Measurements from ENCODE around the gene HDAC10.

Gene HDAC10

GRCh38 chr22:50197856-50198623, 53.0 kb downstream of the HDAC10 start:
- no peak for DNase-seq

DNA sequence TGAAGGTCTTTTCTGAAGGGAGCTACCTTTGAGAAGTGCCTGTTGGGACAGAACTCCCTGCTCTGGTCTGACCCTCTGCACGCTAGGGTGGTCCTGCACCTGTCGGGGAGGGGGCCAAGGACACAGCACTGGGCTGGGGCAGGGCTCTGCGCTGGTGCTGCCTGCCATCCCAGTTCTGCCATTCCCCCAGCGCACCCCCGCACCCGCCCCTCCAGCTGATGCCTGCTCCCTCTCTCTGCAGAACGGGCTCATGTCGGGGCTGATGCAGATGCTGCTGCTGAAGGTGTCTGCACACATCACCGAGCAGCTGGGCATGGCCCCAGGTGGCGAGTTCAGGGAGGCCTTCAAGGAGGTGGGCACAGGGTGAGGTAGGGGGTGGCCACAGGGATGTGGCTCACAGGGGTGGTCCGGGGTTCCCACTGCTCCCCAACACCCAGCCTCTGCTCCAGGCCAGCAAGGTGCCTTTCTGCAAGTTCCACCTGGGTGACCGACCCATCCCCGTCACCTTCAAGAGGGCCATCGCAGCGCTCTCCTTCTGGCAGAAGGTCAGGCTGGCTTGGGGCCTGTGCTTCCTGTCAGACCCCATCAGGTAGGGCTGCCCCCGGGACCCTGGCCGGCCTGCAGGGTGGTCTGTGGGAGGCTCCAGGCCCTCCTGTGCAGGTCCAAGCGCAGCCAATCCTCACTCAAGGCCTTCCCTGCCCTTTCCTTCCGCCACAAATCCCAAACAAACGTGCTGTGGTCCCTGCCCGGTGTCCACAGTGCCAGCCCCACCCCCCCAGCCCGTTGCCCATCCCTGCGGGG, 53.9 kb downstream of the HDAC10 start:
- no peak for DNase-seq

GRCh38 chr22:50196256-50196655, 54.8 kb downstream of the HDAC10 start:
- DNase-seq: no peak

Data from NCI-H2029 (cell line).